H1 (cell line): ENCODE results near the gene TMEM147.
A peak's percentile ranks its signal among the peaks of the same experiment; 100 is the strongest.

Experiments used
- KDM1A ChIP-seq: fragments of 200-600, 300-600 bp; sonication (generic); IDR thresholded peaks from 2 replicates; pipeline ENCODE4 v1.7.1; 2016; ENCODE audit warnings: mild to moderate bottlenecking, low read length, borderline replicate concordance
- POLR2A ChIP-seq, 2 experiments: IDR thresholded peaks; 1 replicate in 1 of 2; 2 replicates in 1 of 2; pipeline ENCODE4 v1.6.1; 2011; ENCODE audit warnings: low read depth in 2 of 2, low read length in 2 of 2, mild to moderate bottlenecking in 2 of 2; ENCODE audit errors: control extremely low read depth in 1 of 2
- SIN3A ChIP-seq, 2 experiments: IDR thresholded peaks in 1 of 2; conservative IDR thresholded peaks in 1 of 2; 2 replicates each; pipeline ENCODE4 v1.6.1; 2011 to 2012; ENCODE audit warnings: low read length in 2 of 2, improper control_type of control experiment in 1 of 2, low read depth in 1 of 2, mild to moderate bottlenecking in 1 of 2
- SP1 ChIP-seq: IDR thresholded peaks from 2 replicates; pipeline ENCODE4 v1.6.1; 2011; ENCODE audit warnings: low read depth, low read length
- TAF1 ChIP-seq: IDR thresholded peaks from 2 replicates; pipeline ENCODE4 v1.6.1; 2011; ENCODE audit warnings: mild to moderate bottlenecking, low read depth, low read length
- TF ChIP-seq, protein P1 (sequence below): IDR thresholded peaks from 2 replicates; pipeline ENCODE4 v1.6.1; 2012; ENCODE audit warnings: inconsistent platforms
- TF ChIP-seq, protein P2 (sequence below), 3 experiments: IDR thresholded peaks; 1 replicate in 2 of 3; 2 replicates in 1 of 3; pipeline versions ENCODE4 v1.5.1 to v1.6.1; 2011; ENCODE audit warnings: low read length in 3 of 3, mild to moderate bottlenecking in 3 of 3, inconsistent platforms in 2 of 3, low read depth in 1 of 3, moderate library complexity in 1 of 3; ENCODE audit not compliant: insufficient read depth in 1 of 3; ENCODE audit errors: control extremely low read depth in 1 of 3
- TF ChIP-seq, protein P3 (sequence below): IDR thresholded peaks from 2 replicates; pipeline ENCODE4 v1.6.1; 2011; ENCODE audit warnings: low read length, improper control_type of control experiment

DNA sequence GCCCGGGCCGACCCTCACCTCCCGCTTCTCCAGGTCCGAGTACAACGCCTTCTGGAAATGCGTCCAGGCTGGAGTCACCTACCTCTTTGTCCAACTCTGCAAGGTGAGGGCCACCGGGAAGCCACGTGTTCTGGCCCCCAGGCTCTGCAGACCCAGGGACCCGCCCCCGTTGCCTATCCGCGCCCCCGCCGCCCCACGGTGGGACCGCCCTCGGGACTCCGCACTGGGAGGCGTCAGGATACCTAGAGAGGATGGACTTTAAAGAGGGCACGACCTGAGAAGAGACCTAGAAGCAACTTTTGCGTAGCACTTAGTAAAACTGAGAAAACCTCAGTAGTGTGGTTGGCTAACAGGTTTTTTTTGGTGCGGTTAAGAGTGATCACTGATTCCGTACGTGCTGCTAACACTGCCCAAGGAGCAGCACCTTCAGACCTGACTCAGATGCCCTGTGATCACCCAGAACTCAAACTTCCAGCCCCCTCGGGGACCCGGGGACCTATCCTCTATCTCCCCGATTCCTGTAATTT lies 492 bp downstream of the TMEM147 start:
- TF ChIP-seq, protein P1, sequence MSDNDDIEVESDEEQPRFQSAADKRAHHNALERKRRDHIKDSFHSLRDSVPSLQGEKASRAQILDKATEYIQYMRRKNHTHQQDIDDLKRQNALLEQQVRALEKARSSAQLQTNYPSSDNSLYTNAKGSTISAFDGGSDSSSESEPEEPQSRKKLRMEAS = peak; percentile 67; the same call in 1 of the 2 replicates
- no peak for TF ChIP-seq KDM1A
- TF ChIP-seq, protein P2, sequence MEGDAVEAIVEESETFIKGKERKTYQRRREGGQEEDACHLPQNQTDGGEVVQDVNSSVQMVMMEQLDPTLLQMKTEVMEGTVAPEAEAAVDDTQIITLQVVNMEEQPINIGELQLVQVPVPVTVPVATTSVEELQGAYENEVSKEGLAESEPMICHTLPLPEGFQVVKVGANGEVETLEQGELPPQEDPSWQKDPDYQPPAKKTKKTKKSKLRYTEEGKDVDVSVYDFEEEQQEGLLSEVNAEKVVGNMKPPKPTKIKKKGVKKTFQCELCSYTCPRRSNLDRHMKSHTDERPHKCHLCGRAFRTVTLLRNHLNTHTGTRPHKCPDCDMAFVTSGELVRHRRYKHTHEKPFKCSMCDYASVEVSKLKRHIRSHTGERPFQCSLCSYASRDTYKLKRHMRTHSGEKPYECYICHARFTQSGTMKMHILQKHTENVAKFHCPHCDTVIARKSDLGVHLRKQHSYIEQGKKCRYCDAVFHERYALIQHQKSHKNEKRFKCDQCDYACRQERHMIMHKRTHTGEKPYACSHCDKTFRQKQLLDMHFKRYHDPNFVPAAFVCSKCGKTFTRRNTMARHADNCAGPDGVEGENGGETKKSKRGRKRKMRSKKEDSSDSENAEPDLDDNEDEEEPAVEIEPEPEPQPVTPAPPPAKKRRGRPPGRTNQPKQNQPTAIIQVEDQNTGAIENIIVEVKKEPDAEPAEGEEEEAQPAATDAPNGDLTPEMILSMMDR (IDR thresholded peaks at IDR 0.05; ENCODE audit: control extremely low read depth in 1 of 3, insufficient read depth in 1 of 3, low read depth in 1 of 3, low read length in 3 of 3) = no peak
- TF ChIP-seq SIN3A (conservative IDR thresholded peaks at IDR 0.05 in 1 of 2, IDR thresholded peaks at IDR 0.05 in 1 of 2; ENCODE audit: low read depth in 1 of 2, low read length in 2 of 2) = no peak
- no peak for TF ChIP-seq POLR2A (IDR thresholded peaks at IDR 0.05; ENCODE audit: control extremely low read depth in 1 of 2, low read depth in 2 of 2, low read length in 2 of 2)
- TF ChIP-seq TAF1 = no peak
- TF ChIP-seq, protein P3, sequence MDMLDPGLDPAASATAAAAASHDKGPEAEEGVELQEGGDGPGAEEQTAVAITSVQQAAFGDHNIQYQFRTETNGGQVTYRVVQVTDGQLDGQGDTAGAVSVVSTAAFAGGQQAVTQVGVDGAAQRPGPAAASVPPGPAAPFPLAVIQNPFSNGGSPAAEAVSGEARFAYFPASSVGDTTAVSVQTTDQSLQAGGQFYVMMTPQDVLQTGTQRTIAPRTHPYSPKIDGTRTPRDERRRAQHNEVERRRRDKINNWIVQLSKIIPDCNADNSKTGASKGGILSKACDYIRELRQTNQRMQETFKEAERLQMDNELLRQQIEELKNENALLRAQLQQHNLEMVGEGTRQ = no peak
- TF ChIP-seq SP1 = no peak
